Stimulated activated memory B cell treated with anti-CD40 and anti-IgM and Interleukin-4, amounts not matched to agents 10 μg/mL and 1 μg/mL and 100 μg/mL, for 72 hours (primary cell): Measurements from ENCODE around the gene RSPH9.

Source experiments
- ATAC-seq: fragments of 150-1000 bp; cut with Tn5 transposase; 2 replicates; pipeline ENCODE4 v1.10.0; 2021
- H3K27ac Mint-ChIP-seq: one replicate; pipeline ENCODE4 v1.8.0; 2022; ENCODE audit warnings: mild to moderate bottlenecking, mixed read lengths
- H3K27me3 Mint-ChIP-seq: one replicate; pipeline ENCODE4 v1.8.0; 2022; ENCODE audit warnings: mixed read lengths
- H3K36me3 Mint-ChIP-seq: one replicate; pipeline ENCODE4 v1.8.0; 2022; ENCODE audit warnings: mixed read lengths
- H3K4me1 Mint-ChIP-seq: one replicate; pipeline ENCODE4 v1.8.0; 2022; ENCODE audit warnings: mixed read lengths
- H3K4me3 Mint-ChIP-seq: one replicate; pipeline ENCODE4 v1.8.0; 2022; ENCODE audit warnings: mild to moderate bottlenecking, moderate library complexity, mixed read lengths
- H3K9me3 Mint-ChIP-seq: one replicate; pipeline ENCODE4 v1.8.0; 2022; ENCODE audit warnings: mixed read lengths

Gene RSPH9

DNA sequence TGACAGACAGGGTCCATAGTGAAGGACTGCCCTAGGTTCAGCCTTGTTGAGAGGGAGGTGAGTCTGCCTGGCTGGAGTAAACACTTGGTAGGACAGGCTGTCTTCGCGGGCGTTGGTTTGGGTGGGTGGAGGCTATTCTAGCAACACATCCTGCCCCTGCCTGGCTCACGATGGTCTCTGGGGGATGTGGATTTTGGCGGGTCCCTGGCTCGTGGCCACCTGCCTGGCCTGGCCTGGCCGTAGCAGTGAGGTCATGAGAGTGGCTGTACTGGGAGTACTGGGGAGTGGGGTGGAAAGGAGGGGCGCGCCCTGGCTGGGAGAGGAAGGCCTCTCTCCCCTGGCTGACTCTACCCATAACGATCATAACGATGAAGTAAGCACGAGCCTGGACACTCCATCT is 73.0 kb downstream of the RSPH9 start:
- no peak for ATAC-seq
- no peak overlapping the region for H3K4me3 Mint-ChIP-seq
- H3K27ac Mint-ChIP-seq = no peak overlapping the region
- no peaks in the 10 kb centered on the region for H3K27me3 Mint-ChIP-seq
- H3K36me3 Mint-ChIP-seq = no peaks in the 10 kb centered on the region
- H3K9me3 Mint-ChIP-seq = no peaks in the 10 kb centered on the region
- H3K4me1 Mint-ChIP-seq = peaks cover 24% of the 10 kb centered on the region

DNA sequence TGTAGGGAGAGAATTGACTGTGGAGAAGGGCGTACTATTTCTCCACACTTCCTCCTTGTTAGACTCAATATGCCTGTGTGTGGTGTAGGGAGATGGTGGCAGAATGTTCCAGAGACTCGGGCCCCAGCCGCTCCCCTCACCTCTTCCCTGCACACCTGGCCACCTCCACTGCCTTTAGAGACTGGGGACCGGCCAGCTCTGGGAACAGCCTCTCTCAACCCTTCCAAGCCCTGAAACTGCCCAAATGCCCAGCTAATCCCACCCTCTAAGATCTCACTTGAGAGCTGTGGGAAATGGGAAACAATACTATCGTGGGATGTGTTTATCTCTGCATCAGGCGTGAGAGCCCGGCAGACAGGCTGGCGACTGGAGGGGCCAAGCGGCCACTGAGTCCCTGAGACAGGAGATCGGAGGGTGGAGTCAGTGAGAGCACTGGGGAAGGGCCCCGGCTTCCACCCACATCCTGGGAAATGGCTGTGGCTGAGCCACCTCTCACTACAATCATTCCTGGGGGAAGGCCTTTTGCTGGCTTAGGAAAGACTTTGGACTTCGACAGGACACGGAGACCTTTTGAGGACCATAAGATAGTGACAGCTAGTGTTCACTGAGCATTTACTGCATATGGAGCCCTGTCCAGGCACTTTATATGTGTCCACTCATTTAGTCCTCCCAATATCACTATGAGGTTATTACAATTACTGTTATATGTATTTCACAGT is 73.7 kb downstream of the RSPH9 start:
- ATAC-seq = no peak
- H3K36me3 Mint-ChIP-seq = no peaks in the 10 kb centered on the region
- H3K4me1 Mint-ChIP-seq = peaks cover 28% of the 10 kb centered on the region
- H3K27me3 Mint-ChIP-seq = no peaks in the 10 kb centered on the region
- H3K27ac Mint-ChIP-seq = no peak overlapping the region
- H3K9me3 Mint-ChIP-seq = no peaks in the 10 kb centered on the region
- no peak overlapping the region for H3K4me3 Mint-ChIP-seq

DNA sequence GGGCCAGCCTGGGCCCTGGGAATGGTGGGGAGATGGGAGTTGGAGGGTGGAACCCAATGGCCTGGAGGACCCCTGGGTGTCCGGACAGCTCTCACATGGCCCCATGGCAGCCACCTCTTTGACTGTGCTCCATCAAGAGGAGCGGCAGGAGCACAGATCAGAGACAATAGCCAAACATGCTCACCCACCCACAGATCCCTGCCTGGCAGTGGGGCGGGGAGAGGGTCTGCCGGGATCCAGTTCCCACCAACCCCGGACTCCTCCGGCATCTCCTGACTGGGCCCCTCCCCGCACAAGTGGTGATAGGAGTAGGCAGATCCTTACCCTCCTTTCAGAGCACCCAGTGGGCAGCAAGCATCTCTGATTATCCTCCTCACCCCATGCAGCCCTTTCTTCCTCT is 74.7 kb downstream of the RSPH9 start:
- ATAC-seq = no peak
- H3K36me3 Mint-ChIP-seq = no peaks in the 10 kb centered on the region
- H3K9me3 Mint-ChIP-seq = no peaks in the 10 kb centered on the region
- no peaks in the 10 kb centered on the region for H3K27me3 Mint-ChIP-seq
- peaks cover 28% of the 10 kb centered on the region for H3K4me1 Mint-ChIP-seq
- no peak overlapping the region for H3K4me3 Mint-ChIP-seq
- H3K27ac Mint-ChIP-seq = no peak overlapping the region

DNA sequence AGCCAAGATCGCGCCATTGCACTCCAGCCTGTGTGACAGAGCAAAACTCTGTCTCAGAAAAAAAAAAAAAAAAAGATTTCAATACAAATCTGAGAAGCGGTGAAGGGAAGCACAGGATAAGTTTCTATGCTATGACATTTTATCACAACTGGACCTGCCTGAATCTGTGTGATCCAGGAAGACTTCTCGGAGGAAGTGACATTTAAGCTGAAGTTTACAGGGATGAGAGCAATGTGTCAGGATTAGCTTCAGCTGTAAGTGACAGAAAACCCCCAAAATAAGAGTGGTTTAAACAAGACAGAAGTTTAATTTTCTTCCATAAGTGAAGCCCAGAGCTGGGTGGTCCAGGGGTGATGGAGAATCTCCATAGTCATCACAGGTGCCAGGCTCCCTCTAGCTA is 76.2 kb downstream of the RSPH9 start:
- Mint-ChIP-seq H3K27ac (no peak overlapping the region), H3K9me3 (no peaks in the 10 kb centered on the region), H3K4me3 (no peak overlapping the region), H3K27me3 (no peaks in the 10 kb centered on the region), H3K4me1 (peaks cover 28% of the 10 kb centered on the region), H3K36me3 (no peaks in the 10 kb centered on the region)
- ATAC-seq = no peak
